Keratinocyte (primary cell): Measurements from ENCODE around the gene SFTPB.

ENCODE experiments used
- CTCF ChIP-seq, 3 experiments: IDR thresholded peaks in 1 of 3; conservative IDR thresholded peaks in 1 of 3; optimal IDR thresholded peaks in 1 of 3; 2 replicates in 2 of 3; 3 replicates in 1 of 3; pipeline versions ENCODE3 to v1.5.1; 2011; ENCODE audit warnings: low read length in 3 of 3, mild to moderate bottlenecking in 3 of 3, moderate library complexity in 2 of 3, control low read depth in 1 of 3, inconsistent platforms in 1 of 3; ENCODE audit not compliant: insufficient read depth in 2 of 3; ENCODE audit errors: extremely low read depth in 1 of 3
- EZH2 ChIP-seq: IDR thresholded peaks from one replicate; pipeline ENCODE4 v1.6.1; 2012; ENCODE audit warnings: inconsistent platforms, mild to moderate bottlenecking, low read length, moderate library complexity

GRCh38 chr2:85697096-85697495 lies 29.1 kb upstream of the SFTPB start:
- TF ChIP-seq CTCF (optimal IDR thresholded peaks at IDR 0.05 in 1 of 3, IDR thresholded peaks at IDR 0.05 in 1 of 3, conservative IDR thresholded peaks at IDR 0.05 in 1 of 3; ENCODE audit: extremely low read depth in 1 of 3, insufficient read depth in 2 of 3, low read length in 3 of 3) (no peak), EZH2 (no peak)
